GM12878 (cell line): ENCODE data around the gene CADM2. TPM values are rescaled to one million over a fixed set of nuclear protein-coding genes. Genes with fewer than 3 reads are reported as not detected.

ENCODE experiments used
- ATAC-seq: fragments of 200-7000 bp; cut with Tn5 transposase; 3 replicates; pipeline ENCODE4 v1.9.1; 2020; ENCODE audit warnings: mild to moderate bottlenecking, moderate library complexity
- BruUV-seq: library from RNA; stranded (reverse); fragments of 400-500 nt; replicated peaks from 2 replicates; lab custom pipeline; 2021; lab: Mats Ljungman, UMichigan
- CTCF ChIA-PET: fragments of 300-600 bp; sonication (Branson Sonifier 250); formaldehyde crosslinking; extraction: SDS; loops from one replicate; lab custom pipeline; 2021; ENCODE audit warnings: inconsistent platforms; lab: Yijun Ruan, JAX
- POLR2A ChIA-PET: fragments of 350-600 bp; formaldehyde crosslinking; extraction: SDS; loops from one replicate; lab custom pipeline; 2021; ENCODE audit warnings: inconsistent platforms; lab: Charles Lee
- RAD21 ChIA-PET: fragments of 300-600 bp; sonication (Branson Sonifier 250); formaldehyde crosslinking; loops from one replicate; lab custom pipeline; 2023; ENCODE audit warnings: antibody characterized with exemption; ENCODE audit not compliant: unreplicated experiment; lab: Charles Lee
- SMC1A ChIA-PET: fragments of 300-600 bp; sonication (Branson Sonifier 250); formaldehyde crosslinking; loops from one replicate; lab custom pipeline; 2023; ENCODE audit not compliant: unreplicated experiment, uncharacterized antibody; lab: Charles Lee
- DNase-seq: peaks from one replicate; pipeline ENCODE4 v3.0.0-alpha.2; 2011; ENCODE audit warnings: low read depth, low spot score
- FAIRE-seq: peaks from 3 replicates; lab custom pipeline; 2011; peaks lifted over from hg19 to GRCh38; lab: Jason Lieb, UNC
- H2AFZ ChIP-seq: 2 replicates; pipeline ENCODE4 v1.6.0; 2011; ENCODE audit warnings: low read depth, low read length, control low read depth; ENCODE audit not compliant: control insufficient read depth
- H3K27ac ChIP-seq: 2 replicates; pipeline ENCODE4 v1.5.1; 2011; ENCODE audit warnings: control low read depth; ENCODE audit not compliant: control insufficient read depth, insufficient read depth
- H3K27me3 ChIP-seq, 2 experiments: replicated peaks in 1 of 2; 2 replicates each; pipeline versions ENCODE4 v1.6.0 to v1.6.1; 2011; ENCODE audit warnings: low read length in 1 of 2; ENCODE audit not compliant: control insufficient read depth in 2 of 2, insufficient read depth in 2 of 2
- H3K36me3 ChIP-seq, 2 experiments: 2 replicates each; pipeline ENCODE4 v1.5.1; 2011; ENCODE audit warnings: low read length in 1 of 2; ENCODE audit not compliant: control insufficient read depth in 2 of 2, insufficient read depth in 2 of 2
- H3K4me1 ChIP-seq: 2 replicates; pipeline ENCODE4 v1.6.1; 2011; ENCODE audit warnings: mild to moderate bottlenecking, low read length, moderate library complexity, mixed read lengths; ENCODE audit not compliant: control insufficient read depth, insufficient read depth
- H3K4me2 ChIP-seq: 2 replicates; pipeline ENCODE4 v1.6.0; 2011; ENCODE audit warnings: control low read depth; ENCODE audit not compliant: control insufficient read depth, insufficient read depth
- H3K4me3 ChIP-seq: fragments of 200-600 bp; sonication (generic); 2 replicates; pipeline ENCODE4 v1.5.1; 2016
- H3K79me2 ChIP-seq: 2 replicates; pipeline ENCODE4 v1.6.0; 2011; ENCODE audit warnings: low read length; ENCODE audit not compliant: control insufficient read depth, insufficient read depth
- H3K9ac ChIP-seq: 2 replicates; pipeline ENCODE4 v1.8.0; 2011; ENCODE audit warnings: low read length, control low read depth, mixed read lengths; ENCODE audit not compliant: control insufficient read depth, insufficient read depth
- H3K9me3 ChIP-seq: replicated peaks from 3 replicates; pipeline ENCODE4 v1.5.1; 2011; ENCODE audit warnings: mild to moderate bottlenecking, low read length; ENCODE audit not compliant: control insufficient read depth, insufficient read depth
- H4K20me1 ChIP-seq: 2 replicates; pipeline ENCODE4 v1.6.0; 2011; ENCODE audit not compliant: control insufficient read depth, insufficient read depth
- ATF3 ChIP-seq: IDR thresholded peaks from 2 replicates; pipeline ENCODE4 v1.6.1; 2011; ENCODE audit warnings: low read depth, mild to moderate bottlenecking, low read length, moderate library complexity, borderline replicate concordance; ENCODE audit errors: extremely low read depth
- CEBPB ChIP-seq, 2 experiments: fragments of 150-350 bp in 1 of 2; IDR thresholded peaks; 2 replicates each; pipeline ENCODE4 v1.6.1; 2012 to 2014; ENCODE audit warnings: low read depth in 2 of 2, low read length in 2 of 2, borderline replicate concordance in 1 of 2, inconsistent platforms in 1 of 2
- CTCF ChIP-seq, 3 experiments: IDR thresholded peaks in 2 of 3; conservative IDR thresholded peaks in 1 of 3; 2 replicates each; pipeline ENCODE4 v1.5.1; 2011; ENCODE audit warnings: low read depth in 3 of 3, low read length in 3 of 3, mild to moderate bottlenecking in 3 of 3, control low read depth in 2 of 3, moderate library complexity in 2 of 3, inconsistent platforms in 1 of 3, mixed read lengths in 1 of 3; ENCODE audit not compliant: control insufficient read depth in 2 of 3, insufficient read depth in 1 of 3; ENCODE audit errors: extremely low read depth in 1 of 3
- EZH2 ChIP-seq: IDR thresholded peaks from 2 replicates; pipeline ENCODE4 v1.6.1; 2012; ENCODE audit warnings: low read depth, mild to moderate bottlenecking, control low read depth, inconsistent platforms, low read length, borderline replicate concordance; ENCODE audit not compliant: control insufficient read depth
- HDGF ChIP-seq: fragments of 450-650 bp; IDR thresholded peaks from 2 replicates; pipeline ENCODE4 v1.6.1; 2016; ENCODE audit warnings: antibody characterized with exemption
- PBX3 ChIP-seq: IDR thresholded peaks from 2 replicates; pipeline ENCODE4 v1.6.1; 2011; ENCODE audit warnings: mild to moderate bottlenecking, low read depth, low read length, moderate library complexity; ENCODE audit not compliant: insufficient replicate concordance
- PRDM15 ChIP-seq: fragments of 450-650 bp; formaldehyde crosslinking; IDR thresholded peaks from 2 replicates; pipeline ENCODE4 v1.4.0; 2020; ENCODE audit warnings: mild to moderate bottlenecking, moderate library complexity
- RB1 ChIP-seq: fragments of 450-650 bp; formaldehyde crosslinking; IDR thresholded peaks from 2 replicates; pipeline ENCODE4 v1.6.1; 2017; ENCODE audit warnings: mild to moderate bottlenecking, borderline replicate concordance
- SIX5 ChIP-seq: IDR thresholded peaks from 2 replicates; pipeline ENCODE4 v1.6.1; 2011; ENCODE audit warnings: mild to moderate bottlenecking, low read depth, low read length, moderate library complexity; ENCODE audit not compliant: severe bottlenecking
- STAT3 ChIP-seq: IDR thresholded peaks from 2 replicates; pipeline ENCODE4 v1.6.1; 2011; ENCODE audit warnings: low read depth, low read length, improper control_type of control experiment
- USF1 ChIP-seq: IDR thresholded peaks from 2 replicates; pipeline ENCODE4 v1.6.1; 2011; ENCODE audit warnings: borderline replicate concordance, low read depth, mild to moderate bottlenecking, moderate library complexity, mixed read lengths, low read length; ENCODE audit not compliant: insufficient read depth; ENCODE audit errors: extremely low read length
- ZBED1 ChIP-seq: IDR thresholded peaks from 2 replicates; pipeline ENCODE4 v1.6.1; 2016; ENCODE audit warnings: borderline replicate concordance
- WGBS: methylation state at CpG from one replicate; pipeline ENCODE4 v1.1.6; 2016; ENCODE audit warnings: low lambda C conversion rate; ENCODE audit not compliant: insufficient replicate concordance, insufficient coverage; ENCODE audit errors: missing lambda C conversion rate; 5-methylcytosine and 5-hydroxymethylcytosine counted together
- in situ Hi-C: fragments of 300-500 bp; cut with MboI; formaldehyde crosslinking; loops from 9 replicates; pipeline ENCODE4 v1.14.3; 2018; ENCODE audit warnings: mixed read lengths
- intact Hi-C: fragments of 100-400 bp; cut with micrococcal nuclease; formaldehyde crosslinking; loops from one replicate; pipeline ENCODE4 v1.14.2; 2022; ENCODE audit not compliant: unreplicated experiment
- polyA plus RNA-seq, 11 experiments: library from polyadenylated mRNA; depleted of rRNA in 4 of 11; unstranded in 6 of 11; stranded (reverse) in 5 of 11; fragments of >200 nt; fragmentation: Nextera tagmentation in 4 of 11; fragmentation: Illumina TruSeq in 1 of 11; extraction: Ambion mirVana in 4 of 11; extraction: Trizol in 1 of 11; gene quantifications; 1 replicate in 1 of 11; 2 replicates in 10 of 11; pipeline versions ENCODE4 v1.2.1 to v1.2.3, GENCODE V29; 2011 to 2016; ENCODE audit warnings: inconsistent platforms in 2 of 11, missing spikeins in 2 of 11, low read depth in 1 of 11
- total RNA-seq, 4 experiments: library from RNA; depleted of rRNA in 3 of 4; stranded (reverse); fragments of >200 nt in 3 of 4; fragmentation: Illumina TruSeq in 1 of 4; extraction: Trizol in 1 of 4; gene quantifications; 2 replicates each; pipeline versions ENCODE4 v1.2.1 to v1.2.3, GENCODE V29; 2013 to 2021

Gene CADM2
- total and polyA plus RNA-seq, 10 of the 15 experiments (the other 5 are each of a cell fraction or from before 2014, with no cell fraction given) = 0.13 TPM; not detected in 9

GRCh38 chr3:85691196-85691595 lies 732.4 kb downstream of the CADM2 start (continued):
- TF ChIP-seq PRDM15 (CRISPR knock-in tag) = no peak
- TF ChIP-seq, all 136 proteins: peak for 0

- CTCF ChIA-PET = no interaction called here
- 0% methylated on average over 1 of the region's 1 CpG for WGBS
- H3K27me3 ChIP-seq = no peaks in the 10 kb centered on the region
- H3K9me3 ChIP-seq = no peaks in the 10 kb centered on the region
- no TSS peak for BruUV-seq
- no peak overlapping the region for H3K4me2 ChIP-seq
- no peak overlapping the region for H2AFZ ChIP-seq
- FAIRE-seq = no peak
- in situ Hi-C loops (no loop called here), intact Hi-C loops (no loop called here)
- H3K79me2 ChIP-seq = no peaks in the 10 kb centered on the region
- no peaks in the 10 kb centered on the region for H3K36me3 ChIP-seq
- H3K27ac ChIP-seq = no peak overlapping the region
- H3K4me3 ChIP-seq = no peak overlapping the region
- RAD21 ChIA-PET = no interaction called here
- no peak for ATAC-seq
- POLR2A ChIA-PET = no interaction called here
- SMC1A ChIA-PET = no interaction called here
- TF ChIP-seq PBX3 = no peak
- TF ChIP-seq SIX5 = no peak
- no peak for TF ChIP-seq USF1
- no peak for TF ChIP-seq HDGF
- no peak for TF ChIP-seq CEBPB (IDR thresholded peaks at IDR 0.05; ENCODE audit: borderline replicate concordance in 1 of 2, low read depth in 2 of 2, low read length in 2 of 2)
- no peak for TF ChIP-seq STAT3
- TF ChIP-seq ATF3 = no peak
- no peak for TF ChIP-seq ZBED1
- no peak for TF ChIP-seq EZH2
- no peak for TF ChIP-seq CTCF (IDR thresholded peaks at IDR 0.05 in 2 of 3, conservative IDR thresholded peaks at IDR 0.05 in 1 of 3; ENCODE audit: control insufficient read depth in 2 of 3, extremely low read depth in 1 of 3, insufficient read depth in 1 of 3, low read depth in 3 of 3, low read length in 3 of 3)
- TF ChIP-seq RB1 = no peak
- H3K4me1 ChIP-seq = no peaks in the 10 kb centered on the region
- no peak overlapping the region for H3K9ac ChIP-seq
- no peaks in the 10 kb centered on the region for H4K20me1 ChIP-seq
- DNase-seq = no peak
Observed at GRCh38 chr3:85697156-85697555, 738.4 kb downstream of the CADM2 start.
